HG03575 (cell line): ENCODE data around the gene B3GALT2.

Experiments
- ATAC-seq: cut with Tn5 transposase; IDR thresholded peaks from one replicate; pipeline ENCODE4 v1.9.1; 2021; ENCODE audit not compliant: unreplicated experiment, insufficient number of reproducible peaks, low FRiP score; ENCODE audit errors: extremely low read depth

Gene B3GALT2

DNA sequence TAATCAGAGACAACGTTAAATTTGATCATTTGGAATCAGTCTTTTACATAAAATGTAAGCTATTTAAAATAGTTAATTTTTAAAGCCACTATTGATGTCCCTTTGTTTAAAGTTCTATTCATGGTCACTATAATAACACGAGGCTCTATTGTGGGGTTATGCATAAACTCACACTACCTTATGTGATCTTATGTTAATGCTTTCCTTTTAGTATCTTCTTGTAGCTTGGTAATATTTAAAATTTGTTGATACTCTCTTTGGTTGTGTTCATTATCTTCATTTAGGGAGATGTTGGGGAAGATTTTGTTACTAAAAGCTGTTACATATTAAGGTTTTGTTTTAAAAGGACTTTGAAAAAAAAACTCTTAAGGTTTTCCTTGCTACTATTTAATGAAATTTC, 1.2 kb downstream of the B3GALT2 start:
- ATAC-seq, result no peak

DNA sequence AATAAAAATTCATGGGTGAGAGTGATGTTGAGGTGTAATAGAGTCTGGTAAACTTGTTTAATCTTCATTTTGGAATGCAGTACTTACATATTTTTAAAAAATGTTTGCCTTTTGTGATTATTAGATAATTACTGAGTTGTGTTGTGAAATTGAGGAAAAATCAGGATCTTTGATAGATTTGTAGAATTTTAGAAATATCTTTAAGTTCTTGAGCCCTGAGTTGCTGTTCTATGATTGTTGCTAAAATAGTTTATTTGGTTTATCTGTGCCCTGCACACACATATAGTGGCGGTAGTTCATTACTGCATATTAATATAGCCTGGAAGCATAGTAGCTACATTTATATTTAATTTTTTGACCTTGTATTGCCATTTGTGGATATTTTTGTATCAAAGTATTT, 1.6 kb downstream of the B3GALT2 start:
- no peak for ATAC-seq

DNA sequence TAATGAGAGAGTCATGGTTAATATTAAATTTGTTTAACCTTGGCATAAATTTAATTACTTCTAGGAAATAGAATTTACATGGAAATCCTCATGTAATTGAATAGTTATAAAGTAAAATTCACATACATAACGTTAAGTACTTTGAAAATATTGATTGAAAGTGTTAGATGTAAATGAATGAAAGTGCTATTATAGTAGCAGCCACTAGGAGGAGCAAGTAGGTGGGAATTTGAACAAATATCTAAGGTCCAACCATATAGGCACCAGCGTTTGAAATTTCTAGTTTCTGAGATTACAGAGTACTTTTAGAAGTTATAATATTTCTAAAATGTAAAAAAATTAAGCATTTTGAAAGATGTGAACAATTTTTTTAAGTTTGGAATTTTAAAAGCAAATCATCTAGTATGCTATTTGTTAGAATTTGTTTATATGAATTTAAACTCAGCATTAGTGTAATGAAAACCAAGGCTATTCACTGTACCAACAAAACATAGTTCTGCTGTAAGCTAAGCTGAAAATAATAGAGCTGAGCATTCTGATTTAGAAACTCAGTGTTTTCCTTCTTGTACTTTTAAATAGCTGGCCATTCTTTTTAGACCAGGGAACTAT, 3.3 kb downstream of the B3GALT2 start:
- peak; percentile 56 for ATAC-seq

DNA sequence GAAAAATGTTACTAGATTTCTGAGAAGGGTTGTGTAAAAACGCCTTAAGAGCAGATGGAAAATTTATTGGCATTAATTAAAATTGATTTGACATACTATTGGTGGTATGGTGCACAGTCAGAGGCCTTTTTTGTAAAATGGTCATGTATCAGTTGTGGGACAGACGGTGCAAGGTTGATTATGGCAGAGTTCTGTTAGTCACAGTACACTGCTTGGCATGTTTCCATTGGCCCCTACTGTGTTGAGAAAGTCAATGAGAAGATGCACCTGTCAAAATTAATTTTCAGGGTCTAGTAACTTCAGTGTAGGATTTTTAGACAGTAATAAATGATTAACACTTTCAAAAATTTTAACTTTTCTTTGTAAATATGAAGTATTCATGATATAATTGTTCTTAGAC, 4.4 kb downstream of the B3GALT2 start:
- ATAC-seq, result no peak

DNA sequence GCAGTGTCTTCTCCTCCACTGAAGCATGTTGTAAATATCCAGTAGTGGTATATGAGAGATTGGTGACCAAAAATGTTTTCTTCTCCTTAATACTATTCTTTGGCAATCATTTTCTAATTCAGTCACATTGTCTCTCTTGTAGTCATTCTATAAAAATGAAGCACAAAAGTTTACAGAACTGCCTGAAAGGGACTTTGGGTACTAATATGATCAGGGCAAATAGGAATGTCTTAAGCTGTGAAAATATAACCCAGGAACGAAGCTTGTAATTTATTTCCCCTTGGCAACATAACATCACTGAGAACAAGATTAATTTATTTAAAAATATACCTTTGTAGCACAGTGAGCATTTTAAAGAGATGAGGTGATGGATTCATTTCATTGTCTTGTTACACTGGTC, 4.9 kb downstream of the B3GALT2 start:
- ATAC-seq, result no peak

DNA sequence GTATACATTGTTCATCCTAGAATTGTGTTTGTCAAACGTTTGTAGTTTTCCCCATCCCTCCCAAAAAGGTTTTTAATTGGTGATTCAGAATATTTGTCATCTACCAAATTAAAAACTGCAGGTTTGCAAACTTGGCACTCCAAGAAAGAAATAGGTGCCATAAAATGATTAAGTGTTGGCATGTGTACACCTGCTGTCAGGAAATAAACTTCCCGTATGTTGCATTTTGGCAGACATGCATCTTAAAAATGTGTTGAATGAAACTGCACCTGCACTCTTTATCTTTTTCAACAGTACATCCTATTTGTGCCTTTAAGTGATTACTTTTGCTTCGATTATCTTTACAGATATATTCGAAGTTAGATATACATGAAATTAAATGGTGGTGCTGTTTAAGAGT, 7.3 kb downstream of the B3GALT2 start:
- no peak for ATAC-seq

DNA sequence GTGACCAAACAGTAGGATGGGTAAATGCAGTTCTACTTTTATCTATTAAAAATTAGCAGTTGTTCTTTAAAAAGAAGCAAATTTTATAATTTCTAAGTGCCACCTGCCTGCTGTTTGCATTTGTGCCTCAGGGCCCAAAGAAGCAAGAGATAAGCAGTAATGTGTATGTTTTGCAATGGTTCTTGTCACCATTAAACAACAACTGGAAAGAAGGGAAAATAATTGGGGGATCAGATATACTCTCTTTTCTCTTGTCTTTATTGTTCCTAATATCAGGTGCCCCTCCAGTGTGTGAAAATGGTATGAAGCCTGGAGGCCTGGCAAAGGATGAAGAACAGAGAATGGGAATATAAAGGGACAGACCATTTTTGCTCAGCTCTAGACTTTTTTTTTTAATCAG, 9.6 kb downstream of the B3GALT2 start:
- no peak for ATAC-seq

DNA sequence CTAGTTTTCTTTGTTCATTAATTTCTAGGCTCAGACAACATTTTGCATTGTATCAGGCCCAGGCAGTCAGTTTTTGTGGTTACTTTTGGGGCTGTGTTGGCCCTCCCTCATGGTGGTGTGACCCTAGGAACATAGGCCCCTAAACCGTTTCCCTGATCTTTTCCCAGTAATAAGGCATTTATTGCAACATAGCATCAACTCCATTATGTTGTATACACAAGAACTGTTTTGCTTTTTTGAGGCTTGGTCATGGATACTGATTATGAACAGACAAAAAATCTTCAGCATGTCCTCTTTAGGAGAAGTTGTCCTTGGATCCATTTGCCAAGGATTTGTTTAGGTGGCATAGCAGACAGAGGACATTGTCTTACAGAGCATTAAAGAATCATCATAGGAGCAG, 10.3 kb downstream of the B3GALT2 start:
- ATAC-seq, result no peak

DNA sequence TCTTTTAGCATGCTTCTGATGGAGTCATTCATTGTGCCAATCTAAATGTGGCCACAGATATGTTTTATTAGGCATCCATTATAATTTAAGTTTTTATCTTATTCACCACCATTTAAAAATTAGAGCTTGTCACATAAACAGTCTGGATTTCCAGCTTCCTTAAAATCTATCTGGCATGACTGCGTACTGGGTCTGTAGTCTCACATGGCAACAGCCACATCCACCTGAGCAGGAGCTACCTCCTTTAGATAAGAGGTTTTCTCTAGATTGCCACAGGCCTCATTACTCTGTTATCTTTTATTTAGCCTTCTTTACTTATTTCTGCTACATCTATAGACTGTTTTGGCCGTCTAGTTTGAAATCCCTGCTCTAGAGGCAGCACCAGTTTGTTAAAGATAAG, 29.1 kb downstream of the B3GALT2 start:
- ATAC-seq, result no peak

DNA sequence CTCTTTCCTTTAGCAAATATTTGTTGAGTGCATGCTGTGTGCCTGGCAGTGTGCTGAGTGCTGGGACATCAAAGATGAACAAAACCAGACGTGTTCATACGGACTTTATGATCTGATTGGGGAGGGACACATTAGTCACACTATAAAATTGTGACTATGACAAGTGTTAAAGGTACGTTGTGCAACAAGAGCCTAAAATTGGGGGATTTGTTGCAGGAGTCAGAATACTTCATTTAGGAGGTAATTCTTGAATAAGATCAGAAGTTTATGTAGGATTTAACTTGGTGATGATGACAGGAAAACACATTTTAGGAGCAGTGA, 29.6 kb downstream of the B3GALT2 start:
- ATAC-seq, result no peak

DNA sequence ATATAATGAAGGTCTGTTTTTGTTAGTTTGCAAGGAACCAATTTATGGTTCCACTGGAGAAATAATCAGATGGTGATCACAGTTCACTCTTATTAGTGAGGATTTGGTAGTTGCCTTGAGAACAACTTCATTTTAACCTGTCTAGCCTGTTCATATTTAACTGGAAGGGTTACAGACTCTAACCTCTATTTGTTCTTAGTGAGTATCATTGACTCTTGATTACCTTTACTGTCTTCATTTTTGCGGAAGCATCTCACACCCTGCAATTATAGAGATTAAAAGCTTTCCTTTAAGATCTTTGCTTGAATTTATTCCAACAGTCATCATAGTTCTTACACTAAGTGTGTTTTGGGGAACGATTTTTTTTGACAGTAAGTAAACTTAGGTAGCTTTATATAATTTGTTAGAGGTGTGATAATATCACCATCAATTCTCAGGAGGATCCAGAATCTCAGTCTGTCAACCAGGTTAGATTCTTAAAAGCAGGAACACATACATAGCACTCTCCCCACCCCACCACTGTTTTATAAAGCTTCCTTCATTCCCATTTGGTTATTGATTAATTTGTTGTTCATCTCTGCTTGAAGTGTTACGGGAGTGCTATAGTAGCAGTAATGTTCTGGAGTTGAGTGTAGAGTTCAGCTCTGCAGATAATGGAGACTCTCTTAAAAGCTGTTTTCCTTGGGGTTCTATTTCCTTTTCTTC, 30.1 kb downstream of the B3GALT2 start:
- ATAC-seq, result no peak

DNA sequence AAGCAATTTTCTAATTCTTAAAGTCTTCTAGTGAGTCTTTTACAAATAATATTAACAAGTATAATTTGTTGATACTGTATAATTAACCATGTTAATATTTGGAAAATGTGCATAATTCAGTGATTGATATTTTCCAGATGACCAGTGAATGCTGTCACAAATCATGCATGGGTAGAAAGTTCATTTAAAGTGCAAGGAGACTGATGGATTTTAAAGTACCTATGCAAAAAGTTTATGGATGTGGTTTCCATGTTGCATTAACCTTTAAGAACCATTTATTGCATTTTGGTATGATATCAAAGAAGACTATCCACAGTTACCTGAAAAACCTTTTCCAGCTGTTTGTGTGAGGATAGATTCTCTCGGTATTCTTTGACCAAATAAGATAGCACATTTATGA, 41.4 kb downstream of the B3GALT2 start:
- ATAC-seq, result no peak

DNA sequence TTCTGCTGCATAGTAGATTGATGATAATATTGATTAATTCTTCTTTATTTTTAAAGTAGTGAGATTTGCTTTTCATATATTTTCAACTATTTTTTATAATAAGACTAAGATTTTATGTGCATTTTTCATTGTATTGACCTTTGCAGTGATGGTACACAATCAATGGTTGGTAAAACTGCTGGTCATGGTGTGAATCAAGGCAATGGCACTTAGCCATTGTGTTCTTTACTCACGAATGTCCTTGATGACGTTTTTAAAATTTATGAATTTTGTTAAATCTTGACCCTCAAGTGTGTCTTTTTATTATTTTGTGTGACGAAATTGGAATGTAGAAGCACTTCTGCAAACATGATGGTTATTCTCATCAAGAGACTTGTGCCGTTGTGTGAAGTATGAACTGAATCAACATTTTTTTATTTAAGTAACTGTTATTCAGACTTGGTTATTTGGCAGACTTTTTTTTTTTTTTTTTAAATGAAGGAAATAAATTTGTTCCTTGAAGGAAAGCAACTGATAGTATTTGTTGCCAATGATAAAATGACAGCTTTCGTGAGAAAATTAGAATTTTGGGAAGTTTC, 42.0 kb downstream of the B3GALT2 start:
- ATAC-seq, result no peak

DNA sequence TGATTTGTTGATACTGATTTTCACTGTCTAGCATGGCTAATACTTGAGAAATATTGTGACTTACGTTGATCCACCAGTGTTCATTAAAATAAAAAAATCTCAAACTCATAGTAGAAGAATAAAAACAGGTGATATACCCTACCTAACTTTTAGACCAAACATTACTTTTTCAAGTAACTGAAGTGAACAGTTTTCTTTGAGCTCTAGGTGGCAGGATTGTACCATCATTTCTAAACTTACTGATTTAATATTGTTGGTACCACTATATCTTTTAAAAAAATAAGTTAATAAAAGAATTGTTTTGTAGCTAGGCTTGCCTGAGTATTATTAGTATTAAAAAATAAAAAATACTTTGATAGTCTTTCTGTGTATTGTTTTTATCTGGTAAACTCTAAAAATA, 43.1 kb downstream of the B3GALT2 start:
- no peak for ATAC-seq

DNA sequence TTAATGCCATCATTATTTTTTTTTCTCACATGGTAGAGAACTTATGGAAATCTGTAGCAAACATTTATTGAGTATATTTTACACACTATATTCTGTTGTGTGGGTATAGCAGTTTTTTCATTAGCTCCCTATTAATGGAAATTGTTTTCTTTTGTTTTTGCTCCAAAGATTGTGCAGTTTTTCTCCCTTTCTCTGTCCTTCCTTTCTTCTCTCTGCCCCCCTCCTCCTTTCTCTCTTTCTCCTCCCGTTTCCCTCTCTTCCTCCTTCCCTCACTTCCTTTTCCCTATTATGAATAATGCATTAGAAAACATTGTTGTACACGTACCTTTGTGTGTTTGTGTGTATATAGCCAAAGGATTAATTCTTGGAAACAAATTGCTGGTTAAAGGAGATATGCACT, 44.0 kb downstream of the B3GALT2 start:
- ATAC-seq, result no peak

DNA sequence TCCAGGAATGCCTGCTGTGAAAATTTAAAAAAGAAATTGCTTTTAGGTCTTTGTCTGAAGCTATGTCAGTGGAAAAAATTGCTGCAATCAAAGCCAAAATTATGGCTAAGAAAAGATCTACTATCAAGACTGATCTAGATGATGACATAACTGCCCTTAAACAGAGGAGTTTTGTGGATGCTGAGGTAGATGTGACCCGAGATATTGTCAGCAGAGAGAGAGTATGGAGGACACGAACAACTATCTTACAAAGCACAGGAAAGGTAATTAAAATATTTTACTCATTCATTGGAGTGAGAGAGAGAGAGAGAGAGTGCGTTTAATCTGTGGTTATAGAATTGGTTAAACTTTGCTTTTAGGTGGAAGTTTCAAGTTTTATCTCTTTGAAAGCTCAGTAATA, 44.6 kb downstream of the B3GALT2 start:
- no peak for ATAC-seq

DNA sequence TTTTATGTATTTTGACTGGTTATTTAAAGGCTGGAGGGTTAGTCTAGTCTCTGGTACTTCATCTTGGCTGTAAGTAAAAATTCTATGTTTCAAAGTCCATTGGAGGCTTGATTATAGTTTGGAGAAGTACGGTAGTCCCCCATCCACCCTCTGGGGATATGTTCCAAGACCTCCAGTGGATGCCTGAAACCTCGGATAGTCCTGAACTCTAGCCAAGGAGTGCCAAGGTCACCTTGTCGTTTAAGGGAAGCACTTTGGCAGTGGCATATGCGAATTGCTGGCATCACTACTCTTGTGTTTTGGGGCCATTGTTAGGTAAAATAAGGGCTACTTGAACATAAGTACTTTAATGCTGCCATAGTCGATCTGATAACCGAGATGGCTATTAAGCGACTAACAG, 46.2 kb downstream of the B3GALT2 start:
- ATAC-seq, result no peak

DNA sequence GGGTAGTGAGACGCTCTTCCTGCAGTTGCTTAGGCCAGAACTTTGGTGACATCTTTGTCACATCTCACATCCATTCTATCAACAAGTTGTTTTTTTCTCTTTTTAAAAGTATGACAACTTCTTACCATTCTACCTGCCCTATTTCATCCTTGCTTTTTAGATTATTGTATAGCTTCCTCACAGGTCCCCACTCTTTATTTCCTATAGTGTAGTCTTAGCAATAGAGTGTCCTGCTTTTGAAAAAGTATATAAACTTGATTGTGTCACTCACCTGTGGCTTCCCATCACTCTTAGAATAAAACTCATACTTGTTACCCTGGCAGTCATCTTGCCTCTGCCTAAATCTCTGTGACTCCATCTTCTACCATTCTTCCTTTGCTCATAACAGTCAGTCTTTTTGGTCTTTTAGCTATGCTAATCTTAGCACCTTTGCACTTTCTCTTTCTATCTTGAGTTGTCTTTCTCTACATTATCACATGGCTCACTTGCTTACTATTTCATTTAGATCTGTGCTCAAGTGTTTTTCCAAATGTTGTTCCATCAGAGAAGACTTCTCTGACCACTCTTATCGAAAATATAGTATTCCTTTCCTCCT, 55.0 kb downstream of the B3GALT2 start:
- no peak for ATAC-seq
